GM12872 (cell line): ENCODE results near the gene CASK.

Experiments used
- TF ChIP-seq, protein P1 (sequence below): IDR thresholded peaks from 3 replicates; pipeline ENCODE4 v1.5.1; 2011; ENCODE audit warnings: low read depth, mild to moderate bottlenecking, low read length, moderate library complexity; ENCODE audit not compliant: insufficient read depth

Gene CASK

DNA sequence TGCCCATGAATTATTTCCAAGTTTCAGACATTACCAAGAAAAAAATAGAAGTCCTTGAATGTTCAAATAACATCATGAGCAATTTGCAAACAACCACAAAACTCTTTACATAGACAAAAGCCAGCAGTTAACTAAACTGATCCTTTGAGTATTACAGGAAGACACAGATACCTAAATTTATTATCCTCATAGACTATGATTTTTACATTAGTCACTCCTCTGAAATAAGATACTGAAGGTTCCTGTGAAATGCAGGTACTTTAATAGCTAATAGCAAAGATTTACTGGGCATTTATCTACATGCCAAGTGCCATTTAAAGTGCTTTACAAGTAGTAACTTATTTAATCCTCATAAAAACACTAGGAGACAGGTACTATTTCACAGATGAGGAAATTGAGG lies 161.7 kb downstream of the CASK start:
- TF ChIP-seq, protein P1, sequence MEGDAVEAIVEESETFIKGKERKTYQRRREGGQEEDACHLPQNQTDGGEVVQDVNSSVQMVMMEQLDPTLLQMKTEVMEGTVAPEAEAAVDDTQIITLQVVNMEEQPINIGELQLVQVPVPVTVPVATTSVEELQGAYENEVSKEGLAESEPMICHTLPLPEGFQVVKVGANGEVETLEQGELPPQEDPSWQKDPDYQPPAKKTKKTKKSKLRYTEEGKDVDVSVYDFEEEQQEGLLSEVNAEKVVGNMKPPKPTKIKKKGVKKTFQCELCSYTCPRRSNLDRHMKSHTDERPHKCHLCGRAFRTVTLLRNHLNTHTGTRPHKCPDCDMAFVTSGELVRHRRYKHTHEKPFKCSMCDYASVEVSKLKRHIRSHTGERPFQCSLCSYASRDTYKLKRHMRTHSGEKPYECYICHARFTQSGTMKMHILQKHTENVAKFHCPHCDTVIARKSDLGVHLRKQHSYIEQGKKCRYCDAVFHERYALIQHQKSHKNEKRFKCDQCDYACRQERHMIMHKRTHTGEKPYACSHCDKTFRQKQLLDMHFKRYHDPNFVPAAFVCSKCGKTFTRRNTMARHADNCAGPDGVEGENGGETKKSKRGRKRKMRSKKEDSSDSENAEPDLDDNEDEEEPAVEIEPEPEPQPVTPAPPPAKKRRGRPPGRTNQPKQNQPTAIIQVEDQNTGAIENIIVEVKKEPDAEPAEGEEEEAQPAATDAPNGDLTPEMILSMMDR: no peak

DNA sequence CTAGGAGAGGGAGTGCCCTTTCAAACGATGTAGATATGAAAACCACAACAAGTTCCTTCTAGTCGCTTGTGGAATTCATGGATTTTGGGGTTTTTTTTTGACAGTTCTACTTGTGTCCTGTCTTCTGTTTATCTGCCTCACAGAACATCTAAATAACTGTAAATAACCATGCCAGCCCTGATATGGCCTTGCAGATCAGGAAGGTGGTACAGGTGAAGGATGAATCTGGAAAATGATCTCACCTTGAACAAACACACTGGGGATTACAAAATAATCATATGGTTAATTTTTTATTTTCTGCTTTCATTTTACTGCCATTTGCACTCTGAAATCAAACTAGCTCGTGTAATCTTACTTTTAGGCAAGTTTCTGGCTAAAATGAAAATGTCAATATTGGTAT lies 162.2 kb downstream of the CASK start:
- TF ChIP-seq, protein P1: no peak

- TF ChIP-seq, protein P1: peak; percentile 37
Measured at GRCh38 chrX:41759817-41760216, 163.5 kb downstream of the CASK start.

DNA sequence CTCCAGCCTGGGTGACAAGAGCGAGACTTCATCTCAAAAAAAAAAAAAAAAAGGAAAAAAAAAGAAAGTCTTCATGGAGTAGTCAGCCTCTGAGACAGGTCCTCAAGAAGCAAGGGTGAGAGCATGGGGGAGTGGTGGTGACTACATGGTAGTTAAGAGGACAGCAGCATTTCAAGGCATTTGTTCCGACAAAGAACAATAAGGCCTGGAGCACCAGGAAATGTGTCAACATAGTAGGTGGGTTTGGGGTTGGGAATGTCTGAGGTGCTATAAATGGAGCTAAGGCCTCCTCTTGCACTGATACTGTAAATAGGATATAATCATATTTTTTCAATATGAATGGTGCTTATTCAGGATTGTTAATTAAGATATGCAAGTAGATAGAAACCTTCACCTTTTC lies 165.0 kb downstream of the CASK start:
- TF ChIP-seq, protein P1: no peak

- TF ChIP-seq, protein P1: no peak
Measured at GRCh38 chrX:41750716-41751115, 172.6 kb downstream of the CASK start.

GRCh38 chrX:41739871-41740270 lies 183.5 kb downstream of the CASK start:
- TF ChIP-seq, protein P1: no peak

DNA sequence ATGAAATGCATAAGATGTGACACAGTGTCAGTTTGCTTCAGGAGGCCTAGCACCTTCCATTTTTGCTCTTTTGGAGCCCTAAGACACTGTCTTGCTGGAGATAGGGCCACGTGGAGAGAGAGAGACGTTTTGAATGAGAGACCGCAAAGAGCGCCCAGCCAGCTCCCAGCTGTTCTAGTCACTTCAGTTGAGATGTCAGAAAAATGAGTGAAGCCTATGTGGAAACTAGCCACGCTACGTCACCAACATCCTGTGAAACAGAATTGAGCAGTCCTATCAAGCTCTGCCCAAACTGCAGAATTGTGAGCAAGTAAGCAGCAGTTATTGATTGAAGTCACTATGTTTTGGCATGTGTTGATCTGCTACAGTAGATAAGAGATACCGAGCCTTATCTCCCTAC lies 186.3 kb downstream of the CASK start:
- TF ChIP-seq, protein P1: no peak

GRCh38 chrX:41734530-41734929 lies 188.8 kb downstream of the CASK start:
- TF ChIP-seq, protein P1: peak; percentile 58
